ENCODE data around the gene CACNA1C. TPM values are rescaled to one million over a fixed set of nuclear protein-coding genes. Genes with fewer than 3 reads are reported as not detected.

CACNA1C gene
- total and polyA plus RNA-seq, 2 of the 4 experiments (the other 2 are of a cell fraction): 1.6 to 2.6 TPM

GRCh38 chr12:2613326-2614073 is 560.7 kb downstream of the CACNA1C start (continued):
- TF ChIP-seq MAFK (IDR thresholded peaks at IDR 0.05; ENCODE audit: low read depth, low read length) (peak; percentile 26; the same call in 1 of the 2 replicates), NFE2L2 (IDR thresholded peaks at IDR 0.05; ENCODE audit: low read depth, low read length) (peak; percentile 61)

GRCh38 chr12:2614341-2614740 is 561.6 kb downstream of the CACNA1C start:
- H3K4me3 ChIP-seq (ENCODE audit: insufficient read depth, low read depth, low read length): no peak overlapping the region
- H3K56ac ChIP-seq (ENCODE audit: extremely low read depth, insufficient read depth, low read length): no peak overlapping the region
- peak overlapping the region in 1 of 2 experiments; percentile 6; a peak in 1 of 4 replicates for H4K8ac ChIP-seq (ENCODE audit: low read depth in 2 of 2, low read length in 2 of 2)
- ChIA-PET POLR2A (ENCODE audit: unreplicated experiment) (no interaction called here), CTCF (no interaction called here)
- in situ Hi-C loops (cut with MboI; ENCODE audit: low sequenced_read_pairs) (no loop called here), dilution Hi-C loops (cut with HindIII; ENCODE audit: low sequenced_read_pairs, unreplicated experiment) (no loop called here), intact Hi-C loops (cut with micrococcal nuclease) (no loop called here)
- no TSS peak for BruUV-seq (replicated peaks)
- ATAC-seq (ENCODE audit: low read depth) (no peak), DNase-seq (peak; percentile 28)
- no peak overlapping the region for H2AK9ac ChIP-seq (replicated peaks; ENCODE audit: low read depth, low read length, poor library complexity)
- H3K4me2 ChIP-seq (ENCODE audit: low read depth, low read length): no peak overlapping the region; the same call in 1 of the 2 replicates
- no peaks in the 10 kb centered on the region for H3K79me1 ChIP-seq (ENCODE audit: low read depth in 1 of 2, low read length in 2 of 2)
- H3K27ac ChIP-seq (ENCODE audit: insufficient read depth, low read length): peak overlapping the region; percentile 28; the same call in 1 of the 2 replicates
- peak overlapping the region; percentile 53 for H2BK20ac ChIP-seq (ENCODE audit: low read depth, low read length)
- peak overlapping the region; percentile 95 for H2AK5ac ChIP-seq (ENCODE audit: low read depth, low read length)
- peaks cover 21% of the 10 kb centered on the region for H3K9me1 ChIP-seq (ENCODE audit: insufficient read depth, low read length)
- 0 out of 2 replicates have a peak overlapping the region, but pooled peaks have one; percentile 6 for H4K5ac ChIP-seq (ENCODE audit: low read depth, low read length)
- peaks cover 3% of the 10 kb centered on the region; the same call in 1 of the 2 replicates for H4K20me1 ChIP-seq (ENCODE audit: insufficient read depth, low read length)
- H2BK120ac ChIP-seq (ENCODE audit: low read depth, low read length): peak overlapping the region; percentile 54
- peaks cover 27% of the 10 kb centered on the region for H3K4me1 ChIP-seq (ENCODE audit: control insufficient read depth, insufficient read depth, low read length)
- no peak overlapping the region for H3K9ac ChIP-seq (ENCODE audit: low read depth, low read length)
- H3K4ac ChIP-seq (ENCODE audit: low read depth, low read length): peak overlapping the region; percentile 53
- peaks cover 23% of the 10 kb centered on the region for H3K36me3 ChIP-seq (ENCODE audit: control insufficient read depth, insufficient read depth, low read length)
- TF ChIP-seq RCOR1 (IDR thresholded peaks at IDR 0.05; ENCODE audit: insufficient replicate concordance, low read length) (no peak), MAZ (IDR thresholded peaks at IDR 0.05; ENCODE audit: borderline replicate concordance, low read depth, low read length) (no peak), MAFK (IDR thresholded peaks at IDR 0.05; ENCODE audit: low read depth, low read length) (no peak), RAD21 (IDR thresholded peaks at IDR 0.05; ENCODE audit: low read length) (no peak), BHLHE40 (IDR thresholded peaks at IDR 0.05; ENCODE audit: low read depth, low read length) (no peak)
- H3K18ac ChIP-seq (ENCODE audit: low read depth, low read length): peak overlapping the region; percentile 61; the same call in 1 of the 2 replicates
- peak overlapping the region; percentile 60 for H4K91ac ChIP-seq (ENCODE audit: insufficient read depth, low read depth, low read length)
- H3K23ac ChIP-seq (ENCODE audit: low read depth, low read length): peak overlapping the region; percentile 11; the same call in 1 of the 2 replicates
- peak overlapping the region; percentile 18 for H2BK5ac ChIP-seq (ENCODE audit: low read depth, low read length, poor library complexity, severe bottlenecking)
- no peak overlapping the region for H2AFZ ChIP-seq (replicated peaks; ENCODE audit: low read length, poor library complexity)
- peak overlapping the region; percentile 23; the same call in 1 of the 2 replicates for H3K14ac ChIP-seq (replicated peaks; ENCODE audit: low read depth, low read length)
- no peaks in the 10 kb centered on the region for H3K27me3 ChIP-seq (ENCODE audit: control insufficient read depth, insufficient read depth, low read length)
- no peaks in the 10 kb centered on the region for H3K9me3 ChIP-seq (ENCODE audit: control insufficient read depth, insufficient read depth, low read length)
- peak overlapping the region; percentile 89; the same call in 2 of the 3 replicates for H2BK15ac ChIP-seq (ENCODE audit: low read depth, low read length)

Data from IMR-90 (cell line).